HEK293 (cell line): ENCODE measurements around the gene TESK1.

Source experiments
- GLIS1 ChIP-seq: fragments of 450-650 bp; formaldehyde crosslinking; IDR thresholded peaks from 2 replicates; pipeline ENCODE4 v1.5.1; 2016; ENCODE audit warnings: missing biosample characterization, missing genetic modification characterization
- HOXA7 ChIP-seq: sonication (generic); formaldehyde crosslinking; IDR thresholded peaks from 2 replicates; pipeline ENCODE4 v1.8.1; 2022; ENCODE audit warnings: missing genetic modification reagents, borderline replicate concordance
- PRDM6 ChIP-seq: fragments of 450-650 bp; formaldehyde crosslinking; IDR thresholded peaks from 2 replicates; pipeline ENCODE4 v1.5.1; 2017; ENCODE audit warnings: missing biosample characterization, missing genetic modification characterization
- REPIN1 ChIP-seq: fragments of 450-650 bp; formaldehyde crosslinking; IDR thresholded peaks from 2 replicates; pipeline ENCODE4 v1.5.1; 2017; ENCODE audit warnings: missing biosample characterization, missing genetic modification characterization, low read depth
- WT1 ChIP-seq: fragments of 450-650 bp; formaldehyde crosslinking; IDR thresholded peaks from 2 replicates; pipeline ENCODE4 v1.5.1; 2016; ENCODE audit warnings: missing biosample characterization, missing genetic modification characterization
- ZBTB1 ChIP-seq: fragments of 450-650 bp; formaldehyde crosslinking; IDR thresholded peaks from 2 replicates; pipeline ENCODE4 v1.5.1; 2016; ENCODE audit warnings: missing biosample characterization, missing genetic modification characterization
- ZIC2 ChIP-seq: fragments of 450-650 bp; formaldehyde crosslinking; IDR thresholded peaks from 2 replicates; pipeline ENCODE4 v1.5.1; 2016; ENCODE audit warnings: missing biosample characterization, missing genetic modification characterization
- ZNF157 ChIP-seq: fragments of 450-650 bp; formaldehyde crosslinking; IDR thresholded peaks from 2 replicates; pipeline ENCODE4 v1.5.1; 2016; ENCODE audit warnings: missing biosample characterization, missing genetic modification characterization
- ZNF302 ChIP-seq: fragments of 450-650 bp; formaldehyde crosslinking; IDR thresholded peaks from 2 replicates; pipeline ENCODE4 v1.5.1; 2016; ENCODE audit warnings: missing biosample characterization, missing genetic modification characterization, low read depth
- ZNF341 ChIP-seq: fragments of 450-650 bp; formaldehyde crosslinking; IDR thresholded peaks from 2 replicates; pipeline ENCODE4; 2016; ENCODE audit warnings: low read depth, missing biosample characterization, missing genetic modification characterization
- ZNF350 ChIP-seq: fragments of 450-650 bp; formaldehyde crosslinking; IDR thresholded peaks from 2 replicates; pipeline ENCODE4 v1.5.0; 2017; ENCODE audit warnings: missing biosample characterization, mild to moderate bottlenecking, missing genetic modification characterization
- ZNF391 ChIP-seq: fragments of 450-650 bp; formaldehyde crosslinking; IDR thresholded peaks from 2 replicates; pipeline ENCODE4 v1.5.1; 2016; ENCODE audit warnings: low read depth, missing biosample characterization, missing genetic modification characterization, borderline replicate concordance
- ZNF398 ChIP-seq: fragments of 450-650 bp; formaldehyde crosslinking; IDR thresholded peaks from 2 replicates; pipeline ENCODE4 v1.5.1; 2017; ENCODE audit warnings: missing biosample characterization, missing genetic modification characterization
- ZNF416 ChIP-seq: fragments of 450-650 bp; formaldehyde crosslinking; IDR thresholded peaks from 2 replicates; pipeline ENCODE4 v1.5.1; 2016; ENCODE audit warnings: missing biosample characterization, missing genetic modification characterization
- ZNF473 ChIP-seq: fragments of 450-650 bp; formaldehyde crosslinking; IDR thresholded peaks from 2 replicates; pipeline ENCODE4 v1.5.1; 2017; ENCODE audit warnings: missing biosample characterization, missing genetic modification characterization
- ZNF48 ChIP-seq: fragments of 450-650 bp; formaldehyde crosslinking; IDR thresholded peaks from 2 replicates; pipeline ENCODE4 v1.5.1; 2016; ENCODE audit warnings: missing biosample characterization, missing genetic modification characterization
- ZNF488 ChIP-seq: fragments of 450-650 bp; formaldehyde crosslinking; IDR thresholded peaks from 2 replicates; pipeline ENCODE4 v1.5.1; 2016; ENCODE audit warnings: missing biosample characterization, missing genetic modification characterization
- ZNF510 ChIP-seq: fragments of 450-650 bp; formaldehyde crosslinking; IDR thresholded peaks from 2 replicates; pipeline ENCODE4 v1.5.1; 2018; ENCODE audit warnings: mild to moderate bottlenecking, missing genetic modification characterization, missing biosample characterization; ENCODE audit not compliant: insufficient replicate concordance
- ZNF521 ChIP-seq: fragments of 450-650 bp; formaldehyde crosslinking; IDR thresholded peaks from 2 replicates; pipeline ENCODE4 v1.5.1; 2017; ENCODE audit warnings: missing biosample characterization, mild to moderate bottlenecking, missing genetic modification characterization
- ZNF585B ChIP-seq: fragments of 450-650 bp; formaldehyde crosslinking; IDR thresholded peaks from 2 replicates; pipeline ENCODE4 v1.5.1; 2016; ENCODE audit warnings: missing biosample characterization, missing genetic modification characterization
- ZNF629 ChIP-seq: fragments of 450-650 bp; formaldehyde crosslinking; IDR thresholded peaks from 2 replicates; pipeline ENCODE4 v1.5.1; 2017; ENCODE audit warnings: missing biosample characterization, missing genetic modification characterization
- ZNF654 ChIP-seq: fragments of 450-650 bp; formaldehyde crosslinking; IDR thresholded peaks from 2 replicates; pipeline ENCODE4 v1.5.1; 2016; ENCODE audit warnings: low read depth, missing biosample characterization, missing genetic modification characterization
- ZNF747 ChIP-seq: fragments of 450-650 bp; formaldehyde crosslinking; IDR thresholded peaks from 2 replicates; pipeline ENCODE4 v1.5.1; 2016; ENCODE audit warnings: missing biosample characterization, missing genetic modification characterization
- ZNF791 ChIP-seq: fragments of 450-650 bp; formaldehyde crosslinking; IDR thresholded peaks from 2 replicates; pipeline ENCODE4 v1.5.1; 2016; ENCODE audit warnings: missing biosample characterization, missing genetic modification characterization
- TF ChIP-seq, protein P1 (sequence below): fragments of 450-650 bp; formaldehyde crosslinking; IDR thresholded peaks from 2 replicates; pipeline ENCODE4 v1.5.1; 2017; ENCODE audit warnings: missing biosample characterization, mild to moderate bottlenecking, missing genetic modification characterization, moderate library complexity
- TF ChIP-seq, protein P2 (sequence below): fragments of 450-650 bp; formaldehyde crosslinking; IDR thresholded peaks from 2 replicates; pipeline ENCODE4 v1.5.1; 2016; ENCODE audit warnings: missing biosample characterization, missing genetic modification characterization
- TF ChIP-seq, protein P3 (sequence below): fragments of 450-650 bp; formaldehyde crosslinking; IDR thresholded peaks from 2 replicates; pipeline ENCODE4 v1.5.1; 2016; ENCODE audit warnings: missing biosample characterization, missing genetic modification characterization
- TF ChIP-seq, protein P4 (sequence below): fragments of 450-650 bp; formaldehyde crosslinking; IDR thresholded peaks from 2 replicates; pipeline ENCODE4 v1.5.1; 2016; ENCODE audit warnings: missing biosample characterization, missing genetic modification characterization

Gene TESK1

DNA sequence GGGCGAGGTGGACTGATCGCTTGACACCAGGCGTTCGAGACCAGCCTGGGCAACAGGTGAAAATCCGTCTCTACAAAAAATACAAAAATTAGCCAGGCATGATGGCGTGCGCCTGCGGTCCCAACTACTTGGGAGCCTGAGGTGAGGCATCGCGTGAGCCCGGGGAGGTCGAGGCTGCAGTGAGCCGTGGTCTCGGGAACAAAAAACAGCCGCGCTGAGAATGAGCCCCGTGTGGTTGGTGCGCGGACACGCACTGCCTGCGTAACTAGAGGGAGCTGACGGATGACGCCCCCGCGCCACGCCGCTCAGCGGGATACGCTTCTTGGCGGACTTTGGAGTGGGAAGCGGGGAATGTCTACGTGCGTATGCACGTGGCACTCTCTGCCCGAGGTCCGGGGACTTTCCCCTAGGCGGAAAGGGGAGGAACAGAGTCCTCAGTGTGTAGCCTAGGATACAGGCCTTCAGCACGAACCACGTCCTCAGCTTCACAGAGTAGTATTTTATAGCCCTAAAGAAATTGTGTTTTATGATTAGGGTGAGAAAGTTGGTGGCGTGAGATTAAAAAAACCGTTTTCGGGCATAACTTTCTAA is 52.6 kb downstream of the TESK1 start, which contains the start of gene RMRP (continued):
- no peak for TF ChIP-seq ZNF398 (tag by site-specific recombination)
- no peak for TF ChIP-seq ZNF473 (tag by site-specific recombination)
- no peak for TF ChIP-seq ZNF747 (tag by site-specific recombination)
- TF ChIP-seq, protein P1, sequence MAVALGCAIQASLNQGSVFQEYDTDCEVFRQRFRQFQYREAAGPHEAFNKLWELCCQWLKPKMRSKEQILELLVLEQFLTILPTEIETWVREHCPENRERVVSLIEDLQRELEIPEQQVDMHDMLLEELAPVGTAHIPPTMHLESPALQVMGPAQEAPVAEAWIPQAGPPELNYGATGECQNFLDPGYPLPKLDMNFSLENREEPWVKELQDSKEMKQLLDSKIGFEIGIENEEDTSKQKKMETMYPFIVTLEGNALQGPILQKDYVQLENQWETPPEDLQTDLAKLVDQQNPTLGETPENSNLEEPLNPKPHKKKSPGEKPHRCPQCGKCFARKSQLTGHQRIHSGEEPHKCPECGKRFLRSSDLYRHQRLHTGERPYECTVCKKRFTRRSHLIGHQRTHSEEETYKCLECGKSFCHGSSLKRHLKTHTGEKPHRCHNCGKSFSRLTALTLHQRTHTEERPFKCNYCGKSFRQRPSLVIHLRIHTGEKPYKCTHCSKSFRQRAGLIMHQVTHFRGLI (tag by site-specific recombination) = peak; percentile 8; the same call in 1 of the 2 replicates
- peak; percentile 51 for TF ChIP-seq WT1 (tag by site-specific recombination)
- peak; percentile 91; the same call in 1 of the 2 replicates for TF ChIP-seq ZBTB1 (tag by site-specific recombination)
- no peak for TF ChIP-seq ZNF48
- no peak for TF ChIP-seq ZNF488 (tag by site-specific recombination)
- TF ChIP-seq ZNF629 (tag by site-specific recombination) = peak; percentile 94
- TF ChIP-seq, protein P2, sequence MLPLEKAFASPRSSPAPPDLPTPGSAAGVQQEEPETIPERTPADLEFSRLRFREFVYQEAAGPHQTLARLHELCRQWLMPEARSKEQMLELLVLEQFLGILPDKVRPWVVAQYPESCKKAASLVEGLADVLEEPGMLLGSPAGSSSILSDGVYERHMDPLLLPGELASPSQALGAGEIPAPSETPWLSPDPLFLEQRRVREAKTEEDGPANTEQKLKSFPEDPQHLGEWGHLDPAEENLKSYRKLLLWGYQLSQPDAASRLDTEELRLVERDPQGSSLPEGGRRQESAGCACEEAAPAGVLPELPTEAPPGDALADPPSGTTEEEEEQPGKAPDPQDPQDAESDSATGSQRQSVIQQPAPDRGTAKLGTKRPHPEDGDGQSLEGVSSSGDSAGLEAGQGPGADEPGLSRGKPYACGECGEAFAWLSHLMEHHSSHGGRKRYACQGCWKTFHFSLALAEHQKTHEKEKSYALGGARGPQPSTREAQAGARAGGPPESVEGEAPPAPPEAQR = peak; percentile 86; the same call in 1 of the 2 replicates
- peak; percentile 86 for TF ChIP-seq GLIS1 (tag by site-specific recombination)
- peak; percentile 95 for TF ChIP-seq ZNF391 (tag by site-specific recombination)
- TF ChIP-seq HOXA7 (CRISPR knock-in tag) = no peak
- 0 out of 2 replicates have a peak, but pooled peaks have one; percentile 58 for TF ChIP-seq REPIN1 (tag by site-specific recombination)
- TF ChIP-seq ZNF157 (tag by site-specific recombination) = 0 out of 2 replicates have a peak, but pooled peaks have one; percentile 23
- TF ChIP-seq ZIC2 (tag by site-specific recombination) = peak; percentile 87
- TF ChIP-seq, protein P3, sequence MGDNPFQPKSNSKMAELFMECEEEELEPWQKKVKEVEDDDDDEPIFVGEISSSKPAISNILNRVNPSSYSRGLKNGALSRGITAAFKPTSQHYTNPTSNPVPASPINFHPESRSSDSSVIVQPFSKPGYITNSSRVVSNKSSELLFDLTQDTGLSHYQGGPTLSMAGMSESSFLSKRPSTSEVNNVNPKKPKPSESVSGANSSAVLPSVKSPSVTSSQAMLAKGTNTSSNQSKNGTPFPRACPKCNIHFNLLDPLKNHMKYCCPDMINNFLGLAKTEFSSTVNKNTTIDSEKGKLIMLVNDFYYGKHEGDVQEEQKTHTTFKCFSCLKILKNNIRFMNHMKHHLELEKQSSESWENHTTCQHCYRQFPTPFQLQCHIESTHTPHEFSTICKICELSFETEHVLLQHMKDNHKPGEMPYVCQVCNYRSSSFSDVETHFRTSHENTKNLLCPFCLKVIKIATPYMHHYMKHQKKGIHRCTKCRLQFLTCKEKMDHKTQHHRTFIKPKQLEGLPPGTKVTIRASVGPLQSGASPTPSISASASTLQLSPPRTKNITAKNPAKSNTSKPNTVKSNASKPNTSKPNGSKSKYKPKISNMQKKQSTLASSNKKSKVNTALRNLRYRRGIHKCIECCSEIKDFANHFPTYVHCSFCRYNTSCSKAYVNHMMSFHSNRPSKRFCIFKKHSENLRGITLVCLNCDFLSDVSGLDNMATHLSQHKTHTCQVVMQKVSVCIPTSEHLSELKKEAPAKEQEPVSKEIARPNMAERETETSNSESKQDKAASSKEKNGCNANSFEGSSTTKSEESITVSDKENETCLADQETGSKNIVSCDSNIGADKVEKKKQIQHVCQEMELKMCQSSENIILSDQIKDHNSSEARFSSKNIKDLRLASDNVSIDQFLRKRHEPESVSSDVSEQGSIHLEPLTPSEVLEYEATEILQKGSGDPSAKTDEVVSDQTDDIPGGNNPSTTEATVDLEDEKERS (tag by site-specific recombination) = no peak
- no peak for TF ChIP-seq ZNF654
- TF ChIP-seq ZNF521 (tag by site-specific recombination) = no peak
- TF ChIP-seq ZNF510 = no peak
- TF ChIP-seq ZNF341 (tag by site-specific recombination) = peak; percentile 79
- TF ChIP-seq, protein P4, sequence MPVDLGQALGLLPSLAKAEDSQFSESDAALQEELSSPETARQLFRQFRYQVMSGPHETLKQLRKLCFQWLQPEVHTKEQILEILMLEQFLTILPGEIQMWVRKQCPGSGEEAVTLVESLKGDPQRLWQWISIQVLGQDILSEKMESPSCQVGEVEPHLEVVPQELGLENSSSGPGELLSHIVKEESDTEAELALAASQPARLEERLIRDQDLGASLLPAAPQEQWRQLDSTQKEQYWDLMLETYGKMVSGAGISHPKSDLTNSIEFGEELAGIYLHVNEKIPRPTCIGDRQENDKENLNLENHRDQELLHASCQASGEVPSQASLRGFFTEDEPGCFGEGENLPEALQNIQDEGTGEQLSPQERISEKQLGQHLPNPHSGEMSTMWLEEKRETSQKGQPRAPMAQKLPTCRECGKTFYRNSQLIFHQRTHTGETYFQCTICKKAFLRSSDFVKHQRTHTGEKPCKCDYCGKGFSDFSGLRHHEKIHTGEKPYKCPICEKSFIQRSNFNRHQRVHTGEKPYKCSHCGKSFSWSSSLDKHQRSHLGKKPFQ (tag by site-specific recombination) = peak; percentile 47; the same call in 1 of the 2 replicates
- TF ChIP-seq ZNF585B (tag by site-specific recombination) = no peak
- TF ChIP-seq PRDM6 (tag by site-specific recombination) = no peak
- TF ChIP-seq ZNF302 (tag by site-specific recombination) = no peak
- no peak for TF ChIP-seq ZNF416 (tag by site-specific recombination)
- TF ChIP-seq ZNF350 (tag by site-specific recombination) = no peak
- TF ChIP-seq ZNF791 (tag by site-specific recombination) = no peak
